Fibroblast of skin of scalp (primary cell): ENCODE results near the gene ACSF3.

Experiments
- DNase-seq: peaks from one replicate; pipeline ENCODE4 v3.0.0-alpha.2; 2013

The ACSF3 gene

DNA sequence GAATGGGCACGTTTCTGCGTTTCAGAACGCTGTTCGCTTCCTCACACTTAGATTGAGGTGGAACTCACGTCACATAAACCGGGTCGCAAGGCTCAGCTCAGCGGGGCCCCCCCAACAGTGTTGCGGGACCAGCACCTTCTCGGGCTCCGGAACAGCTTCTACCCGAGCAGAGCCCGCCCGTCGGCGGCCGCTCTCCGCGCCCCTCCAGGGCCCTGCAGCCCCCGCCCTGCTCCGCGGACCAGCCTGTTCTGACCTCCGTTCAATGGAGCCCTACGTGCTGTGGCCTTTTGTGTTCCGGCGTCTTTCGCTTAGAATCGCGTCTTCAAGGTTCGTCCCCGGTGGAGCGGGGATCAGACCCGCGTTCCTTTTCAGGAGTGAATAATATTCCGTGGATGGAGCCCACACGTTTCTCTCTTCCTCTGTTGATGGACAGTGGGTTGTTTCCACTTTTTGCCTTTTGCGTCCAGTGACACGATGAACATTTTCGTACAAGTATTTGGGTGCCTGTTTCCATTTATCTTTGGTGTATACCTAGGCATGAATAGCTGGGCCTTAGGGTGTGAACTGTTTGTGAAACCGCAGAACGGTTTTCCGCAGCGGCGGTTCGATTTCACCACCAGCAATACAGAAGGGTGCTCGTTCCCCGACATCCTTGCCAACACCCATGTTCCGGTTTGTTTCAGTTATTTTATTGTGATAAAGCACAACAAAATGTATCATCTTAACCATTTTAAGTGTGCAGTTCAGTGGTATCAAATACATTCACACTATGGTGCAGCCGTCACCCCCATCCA lies 109.0 kb downstream of the ACSF3 start:
- DNase-seq: no peak
